ENCODE measurements around the gene DDX1. TPM values are rescaled to one million over a fixed set of nuclear protein-coding genes. Genes with fewer than 3 reads are reported as not detected.
"Not testable (repeated sequence)": the region's sequence is repeated elsewhere in the genome, so short reads cannot be mapped to it uniquely, and the experiment has no call there.

Gene DDX1
- total RNA-seq, 2 donors from 2014 or later, result 39.0 to 50.7 TPM

DNA sequence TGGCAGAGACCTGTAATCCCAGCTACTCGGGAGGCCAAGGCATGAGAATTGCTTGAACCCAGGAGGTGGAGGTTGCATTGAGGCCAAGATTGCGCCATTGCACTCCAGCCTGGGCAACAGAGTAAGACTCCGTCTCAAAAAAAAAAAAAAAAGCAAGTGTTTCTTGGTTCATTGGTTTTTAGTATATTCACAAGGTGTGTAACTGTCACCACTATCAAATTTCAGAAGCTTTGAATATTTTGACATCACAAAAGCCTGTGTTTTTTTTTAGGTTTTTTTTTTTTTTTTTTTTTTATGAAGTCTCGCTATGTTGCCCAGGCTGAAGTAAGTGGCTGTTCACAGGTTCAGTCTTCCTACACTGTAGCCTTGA, 16.7 kb downstream of the DDX1 start:
- Histone ChIP-seq H3K36me3 (peaks cover 5 to 26% of the 10 kb centered on the region in 2 donors), H3K4me3 (no peak overlapping the region), H3K27me3 (replicated peaks; ENCODE audit: insufficient read depth) (no peaks in the 10 kb centered on the region), H3K9me3 (no peaks in the 10 kb centered on the region), H3K27ac (no peak overlapping the region), H3K4me1 (replicated peaks) (no peaks in the 10 kb centered on the region)
- intact Hi-C loops (cut with DNase I), result no loop called here
- 91% methylated on average over 4 of the region's 4 CpGs for WGBS
- TF ChIP-seq POLR2AphosphoS5 (IDR thresholded peaks at IDR 0.05) (no peak), POLR2A (IDR thresholded peaks at IDR 0.05) (no peak)
- TF ChIP-seq, protein P1, sequence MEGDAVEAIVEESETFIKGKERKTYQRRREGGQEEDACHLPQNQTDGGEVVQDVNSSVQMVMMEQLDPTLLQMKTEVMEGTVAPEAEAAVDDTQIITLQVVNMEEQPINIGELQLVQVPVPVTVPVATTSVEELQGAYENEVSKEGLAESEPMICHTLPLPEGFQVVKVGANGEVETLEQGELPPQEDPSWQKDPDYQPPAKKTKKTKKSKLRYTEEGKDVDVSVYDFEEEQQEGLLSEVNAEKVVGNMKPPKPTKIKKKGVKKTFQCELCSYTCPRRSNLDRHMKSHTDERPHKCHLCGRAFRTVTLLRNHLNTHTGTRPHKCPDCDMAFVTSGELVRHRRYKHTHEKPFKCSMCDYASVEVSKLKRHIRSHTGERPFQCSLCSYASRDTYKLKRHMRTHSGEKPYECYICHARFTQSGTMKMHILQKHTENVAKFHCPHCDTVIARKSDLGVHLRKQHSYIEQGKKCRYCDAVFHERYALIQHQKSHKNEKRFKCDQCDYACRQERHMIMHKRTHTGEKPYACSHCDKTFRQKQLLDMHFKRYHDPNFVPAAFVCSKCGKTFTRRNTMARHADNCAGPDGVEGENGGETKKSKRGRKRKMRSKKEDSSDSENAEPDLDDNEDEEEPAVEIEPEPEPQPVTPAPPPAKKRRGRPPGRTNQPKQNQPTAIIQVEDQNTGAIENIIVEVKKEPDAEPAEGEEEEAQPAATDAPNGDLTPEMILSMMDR (IDR thresholded peaks at IDR 0.05), result no peak
- no peak for DNase-seq (ENCODE audit: low spot score)

DNA sequence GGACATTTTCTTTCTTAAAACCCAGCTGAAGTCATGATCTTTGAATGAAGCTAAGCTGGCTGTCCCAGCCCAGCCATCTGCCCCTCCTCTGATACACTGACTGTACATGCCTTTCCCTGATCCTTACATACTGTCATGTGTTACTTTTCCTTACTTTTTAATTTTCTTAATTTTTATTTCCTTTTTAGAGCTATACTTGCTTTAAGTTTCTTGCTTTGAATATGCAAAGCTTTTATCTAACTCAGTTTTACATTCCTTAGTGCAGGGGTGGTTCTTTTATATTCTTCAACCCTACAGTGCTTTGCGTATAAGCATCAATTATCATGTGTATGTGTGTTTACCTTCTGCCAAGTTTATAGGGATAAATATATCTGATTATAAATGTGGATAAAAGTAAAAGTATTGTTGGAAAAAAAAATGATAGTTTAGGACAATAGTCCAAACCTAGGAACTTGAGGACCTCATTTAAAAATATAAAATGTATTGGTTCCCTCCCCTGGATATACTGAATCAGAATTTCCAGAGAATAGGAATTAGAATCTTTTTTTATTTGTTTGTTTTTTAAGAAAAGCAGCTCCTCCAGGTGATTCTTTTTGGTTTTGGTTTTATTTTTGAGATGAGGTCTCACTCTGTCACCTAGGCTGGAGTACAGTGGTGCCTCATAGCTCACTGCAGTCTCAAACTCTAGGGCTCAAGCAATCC, 17.8 kb downstream of the DDX1 start:
- no peak for TF ChIP-seq POLR2A (IDR thresholded peaks at IDR 0.05)
- H3K36me3 ChIP-seq, result peaks cover 4 to 19% of the 10 kb centered on the region in 2 donors
- no peaks in the 10 kb centered on the region for H3K9me3 ChIP-seq
- no peaks in the 10 kb centered on the region for H3K4me1 ChIP-seq (replicated peaks)
- WGBS, result 95% methylated on average over 1 of the region's 1 CpG
- DNase-seq (ENCODE audit: low spot score), result no peak
- H3K27me3 ChIP-seq (replicated peaks; ENCODE audit: insufficient read depth), result no peaks in the 10 kb centered on the region
- no peak overlapping the region for H3K4me3 ChIP-seq
- intact Hi-C loops (cut with DNase I), result no loop called here
- H3K27ac ChIP-seq, result no peak overlapping the region

DNA sequence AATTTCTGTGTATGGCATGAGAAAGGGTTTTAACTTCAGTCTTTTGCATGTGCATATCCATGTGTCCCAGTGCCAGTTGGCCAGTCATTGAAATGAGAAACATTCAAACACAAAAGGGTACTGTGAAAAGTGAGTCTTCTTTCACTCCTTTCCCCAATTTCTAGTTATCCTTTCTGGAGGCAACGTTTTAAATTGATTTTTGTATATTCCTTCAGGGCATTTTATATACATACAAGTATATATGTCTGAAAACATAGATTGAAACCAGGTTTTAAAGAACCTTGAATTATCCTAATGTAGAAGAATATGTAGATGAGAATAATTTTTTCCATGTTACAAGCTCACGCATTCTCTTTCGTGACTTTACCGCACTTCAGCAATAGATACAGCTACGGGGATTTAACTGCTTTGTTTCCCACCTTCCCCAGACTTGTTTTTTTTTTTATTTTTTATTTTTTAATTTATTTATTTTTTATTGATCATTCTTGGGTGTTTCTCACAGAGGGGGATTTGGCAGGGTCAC, 18.8 kb downstream of the DDX1 start:
- intact Hi-C loops (cut with DNase I), result no loop called here
- WGBS, result 92% methylated on average over 5 of the region's 5 CpGs
- DNase-seq (ENCODE audit: low spot score), result no peak
- no peaks in the 10 kb centered on the region for H3K4me1 ChIP-seq (replicated peaks)
- H3K36me3 ChIP-seq, result peaks cover 4 to 9% of the 10 kb centered on the region in 2 donors
- H3K9me3 ChIP-seq, result no peaks in the 10 kb centered on the region
- TF ChIP-seq, protein P1 (IDR thresholded peaks at IDR 0.05), result no peak
- TF ChIP-seq POLR2AphosphoS5 (IDR thresholded peaks at IDR 0.05) (no peak), POLR2A (IDR thresholded peaks at IDR 0.05) (no peak)
- H3K27ac ChIP-seq, result no peak overlapping the region
- H3K4me3 ChIP-seq, result no peak overlapping the region
- no peaks in the 10 kb centered on the region for H3K27me3 ChIP-seq (replicated peaks; ENCODE audit: insufficient read depth)

DNA sequence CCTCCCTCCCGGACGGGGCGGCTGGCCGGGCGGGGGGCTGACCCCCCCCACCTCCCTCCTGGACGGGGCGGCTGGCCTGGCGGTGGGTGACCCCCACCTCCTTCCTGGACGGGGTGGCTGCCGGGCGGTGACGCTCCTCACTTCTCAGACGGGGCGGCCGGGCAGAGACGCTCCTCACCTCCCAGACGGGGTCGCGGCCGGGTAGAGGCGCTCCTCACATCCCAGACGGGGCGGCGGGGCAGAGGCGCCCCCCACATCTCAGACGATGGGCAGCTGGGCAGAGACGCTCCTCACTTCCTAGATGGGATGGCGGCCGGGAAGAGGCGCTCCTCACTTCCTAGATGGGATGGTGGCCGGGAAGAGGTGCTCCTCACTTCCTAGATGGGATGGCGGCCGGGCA, 20.4 kb downstream of the DDX1 start:
- DNase-seq (ENCODE audit: low spot score); H3K4me3 ChIP-seq; H3K36me3 ChIP-seq; intact Hi-C loops (cut with DNase I); H3K27me3 ChIP-seq (replicated peaks; ENCODE audit: insufficient read depth); H3K27ac ChIP-seq; H3K4me1 ChIP-seq (replicated peaks); H3K9me3 ChIP-seq: not testable (repeated sequence)
- WGBS, result 99% methylated on average over 16 of the region's 33 CpGs

DNA sequence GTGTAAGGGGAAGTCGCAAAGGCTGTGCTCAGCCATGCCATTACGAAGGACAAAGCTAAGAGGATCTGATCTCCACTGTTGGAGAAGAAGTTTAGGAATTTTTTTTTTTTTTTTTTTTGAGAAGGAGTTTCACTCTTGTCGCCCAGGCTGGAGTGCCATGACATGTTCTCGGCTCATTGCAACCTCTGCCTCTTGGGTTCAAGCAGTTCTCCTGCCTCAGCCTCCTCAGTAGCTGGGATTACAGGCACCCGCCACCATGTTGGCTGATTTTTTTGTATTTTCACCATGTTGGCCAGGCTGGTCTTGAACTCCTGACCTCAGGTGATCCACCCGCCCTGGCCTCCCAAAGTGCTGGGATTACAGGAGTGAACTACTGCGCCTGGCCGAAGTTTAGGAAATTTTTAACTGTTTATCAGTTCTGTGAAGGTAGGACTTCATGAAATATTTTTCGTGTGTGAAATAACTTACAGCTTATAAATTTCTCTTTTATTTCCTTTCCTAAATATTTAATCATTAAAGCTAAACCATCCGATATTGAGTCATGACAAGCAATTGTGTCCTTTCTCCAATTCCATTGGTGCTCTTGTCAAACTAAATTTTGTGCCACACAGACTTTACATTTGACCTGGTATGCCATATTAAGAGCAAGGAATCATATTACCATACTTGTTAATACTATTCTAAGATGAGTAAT, 22.2 kb downstream of the DDX1 start:
- TF ChIP-seq POLR2A (IDR thresholded peaks at IDR 0.05) (no peak), POLR2AphosphoS5 (IDR thresholded peaks at IDR 0.05) (no peak)
- TF ChIP-seq, protein P1 (IDR thresholded peaks at IDR 0.05), result no peak
- Histone ChIP-seq H3K4me3 (no peak overlapping the region), H3K9me3 (no peaks in the 10 kb centered on the region), H3K36me3 (peaks cover 6 to 8% of the 10 kb centered on the region in 2 donors), H3K27ac (no peak overlapping the region), H3K27me3 (replicated peaks; ENCODE audit: insufficient read depth) (no peaks in the 10 kb centered on the region), H3K4me1 (replicated peaks) (no peaks in the 10 kb centered on the region)
- DNase-seq (ENCODE audit: low spot score), result no peak
- WGBS, result 94% methylated on average over 10 of the region's 10 CpGs
- intact Hi-C loops (cut with DNase I), result no loop called here
